ENCODE data around the gene MEG3.
A peak's percentile ranks its signal among the peaks of the same experiment; 100 is the strongest.

Gene MEG3

DNA sequence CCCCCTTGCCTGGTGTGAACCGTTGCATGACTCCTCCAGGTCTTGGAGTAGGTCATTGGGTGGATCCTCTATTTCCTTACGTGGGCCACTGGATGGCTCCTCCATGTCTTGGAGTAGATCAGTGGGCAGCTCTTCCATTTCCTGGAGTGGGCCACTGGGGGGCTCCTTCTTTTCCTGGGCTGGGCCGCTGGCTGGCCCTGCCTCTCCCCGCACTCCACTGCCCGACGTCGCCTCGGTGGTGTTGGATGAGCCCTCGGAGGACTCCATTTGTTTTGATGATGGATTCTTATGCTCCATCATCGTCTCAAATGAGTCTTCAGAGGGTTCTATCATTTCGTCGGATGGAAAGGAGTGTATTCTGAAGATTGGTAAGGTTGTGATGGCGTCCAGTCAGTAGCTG lies 58.5 kb downstream of the MEG3 start:
- DNase-seq: no peak

- no peak for DNase-seq
These were observed 59.3 kb downstream of the MEG3 start for GRCh38 chr14:100885196-100885595.

DNA sequence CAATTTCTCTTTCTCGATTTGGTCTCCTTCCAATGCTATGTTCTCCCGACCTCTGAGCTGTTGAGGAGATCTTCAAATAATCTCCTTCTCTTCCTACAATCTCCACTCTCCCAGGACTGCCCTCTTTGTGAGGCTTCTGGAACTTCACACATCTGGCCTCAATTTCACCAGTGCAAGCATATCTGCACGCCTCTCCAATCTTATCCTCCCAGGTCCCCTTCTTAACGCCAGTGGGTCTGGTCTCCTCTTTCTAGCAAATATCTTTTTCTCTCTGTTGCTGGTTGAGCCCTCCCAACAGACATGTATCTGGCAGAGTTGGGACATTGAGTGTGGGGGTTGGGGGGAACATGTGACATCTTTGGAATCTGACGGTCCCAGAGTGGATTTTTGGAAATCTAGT lies 59.7 kb downstream of the MEG3 start:
- DNase-seq: no peak

- no peak for DNase-seq
These were observed 61.9 kb downstream of the MEG3 start for GRCh38 chr14:100887728-100888335.

GRCh38 chr14:100888789-100889315 lies 62.9 kb downstream of the MEG3 start:
- no peak for DNase-seq

GRCh38 chr14:100889641-100890040 lies 63.7 kb downstream of the MEG3 start:
- DNase-seq: no peak

GRCh38 chr14:100890061-100890850 lies 64.3 kb downstream of the MEG3 start:
- no peak for DNase-seq

DNA sequence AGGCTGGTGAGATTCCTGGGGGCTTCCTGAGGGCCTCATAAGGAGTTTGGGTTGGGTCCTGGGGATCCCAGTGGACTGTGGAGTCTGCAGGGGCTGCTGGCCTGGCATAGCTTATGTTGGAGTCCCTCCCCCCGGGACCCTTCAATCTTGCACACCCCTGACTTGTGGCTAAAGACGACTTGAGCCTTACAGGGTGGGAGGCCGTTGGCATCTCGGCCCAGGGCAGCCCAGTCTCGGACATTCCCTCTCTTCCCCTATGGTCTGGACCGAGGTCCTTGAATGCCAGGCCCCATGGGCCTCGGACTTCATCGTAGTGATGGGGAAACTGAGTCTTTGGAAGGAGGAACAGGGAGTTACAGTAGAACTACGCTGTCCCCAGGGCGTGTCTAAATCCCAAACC lies 65.1 kb downstream of the MEG3 start:
- no peak for DNase-seq

- no peak for DNase-seq
These were observed 65.9 kb downstream of the MEG3 start for GRCh38 chr14:100891501-100892445.

- DNase-seq: no peak
These were observed 66.7 kb downstream of the MEG3 start for GRCh38 chr14:100892496-100893227.

GRCh38 chr14:100893228-100893601 lies 67.3 kb downstream of the MEG3 start:
- DNase-seq: no peak

GRCh38 chr14:100893760-100894159 lies 67.8 kb downstream of the MEG3 start:
- no peak for DNase-seq

- no peak for DNase-seq
These were observed 68.5 kb downstream of the MEG3 start for GRCh38 chr14:100894416-100894815.

DNA sequence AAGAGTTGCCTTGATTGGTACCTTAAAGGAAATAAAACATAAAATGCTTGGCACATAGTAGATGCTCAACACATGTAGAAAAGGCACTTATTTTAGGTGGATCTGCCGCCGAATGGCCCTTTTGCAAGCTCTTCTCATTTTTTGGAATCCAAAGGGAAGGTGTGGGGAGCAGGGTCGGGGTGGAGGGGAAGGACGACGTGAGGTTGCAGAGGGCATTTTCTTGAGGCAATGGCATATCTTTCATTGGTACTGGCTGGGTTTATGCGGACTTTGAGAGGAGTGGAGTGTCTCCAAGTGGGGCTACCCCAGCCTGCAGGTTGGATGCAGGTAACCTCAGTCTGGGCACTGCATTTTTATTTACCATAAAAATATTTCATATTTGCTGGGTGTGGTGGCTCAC lies 69.5 kb downstream of the MEG3 start:
- no peak for DNase-seq

GRCh38 chr14:100896369-100897060 lies 70.6 kb downstream of the MEG3 start:
- no peak for DNase-seq

DNA sequence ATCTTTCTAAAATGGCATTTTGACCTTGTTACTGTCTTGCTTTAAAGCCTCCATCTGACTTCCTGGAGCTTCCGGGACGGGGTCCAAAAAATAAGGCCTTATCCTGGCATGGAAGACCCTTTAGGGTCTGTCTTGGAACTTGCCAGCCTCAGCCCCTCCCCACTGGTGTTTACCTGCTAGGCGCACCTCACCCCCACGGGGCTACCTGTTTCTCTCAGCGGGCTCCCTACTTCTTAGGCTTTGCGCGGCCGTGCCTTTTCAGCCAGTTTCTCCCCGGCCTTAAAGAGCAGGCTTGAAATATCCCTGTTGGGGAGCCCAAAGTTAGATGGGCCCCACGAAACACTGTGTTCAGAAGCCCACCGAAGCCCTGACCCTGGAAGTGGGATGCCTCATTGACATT lies 72.5 kb downstream of the MEG3 start:
- DNase-seq: no peak

DNA sequence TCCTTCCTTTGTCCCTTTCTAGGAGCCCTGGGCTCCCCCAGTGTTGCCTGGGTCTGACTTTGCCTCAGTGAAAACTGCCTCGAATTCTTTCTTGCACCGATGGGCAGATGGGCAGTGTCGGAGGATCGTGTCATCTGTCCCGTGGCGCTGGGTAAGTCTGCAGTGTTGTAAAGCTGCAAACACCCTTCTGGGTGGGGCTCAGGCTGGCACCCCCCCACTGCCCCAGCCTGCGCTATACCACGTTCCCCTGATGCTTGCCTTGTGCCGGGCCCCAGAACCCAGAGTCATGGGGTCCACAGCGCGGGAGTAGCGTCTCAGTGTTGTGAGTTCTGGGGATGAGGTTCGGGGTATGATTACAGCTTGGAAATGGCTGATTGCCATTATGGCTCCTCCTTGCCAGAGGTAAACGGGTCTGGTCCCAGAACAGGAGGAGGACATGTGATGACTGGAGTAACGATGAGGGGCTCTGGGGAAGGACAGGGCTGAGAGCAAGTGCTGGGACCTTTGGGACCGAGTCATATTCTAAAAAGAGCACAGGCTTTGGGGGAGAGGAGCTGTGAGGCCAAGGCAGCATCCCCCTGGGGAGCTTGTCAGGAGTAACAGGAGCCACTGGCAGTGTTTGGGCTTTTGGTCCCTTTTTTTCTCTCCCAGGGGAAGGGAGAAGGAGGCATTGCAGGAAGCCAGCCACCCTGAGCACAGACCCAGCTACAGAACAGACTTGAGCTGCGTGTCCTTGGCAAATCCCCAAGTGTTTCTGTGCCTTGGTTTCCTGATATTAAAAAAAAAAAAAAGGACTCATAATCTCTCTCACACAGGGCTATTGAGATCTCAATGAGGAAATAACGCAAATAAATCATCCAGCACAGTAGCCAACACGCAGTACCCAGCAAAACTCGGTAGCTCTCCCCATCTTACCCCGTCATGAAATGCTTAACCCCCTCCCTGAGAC lies 73.3 kb downstream of the MEG3 start:
- no peak for DNase-seq

DNA sequence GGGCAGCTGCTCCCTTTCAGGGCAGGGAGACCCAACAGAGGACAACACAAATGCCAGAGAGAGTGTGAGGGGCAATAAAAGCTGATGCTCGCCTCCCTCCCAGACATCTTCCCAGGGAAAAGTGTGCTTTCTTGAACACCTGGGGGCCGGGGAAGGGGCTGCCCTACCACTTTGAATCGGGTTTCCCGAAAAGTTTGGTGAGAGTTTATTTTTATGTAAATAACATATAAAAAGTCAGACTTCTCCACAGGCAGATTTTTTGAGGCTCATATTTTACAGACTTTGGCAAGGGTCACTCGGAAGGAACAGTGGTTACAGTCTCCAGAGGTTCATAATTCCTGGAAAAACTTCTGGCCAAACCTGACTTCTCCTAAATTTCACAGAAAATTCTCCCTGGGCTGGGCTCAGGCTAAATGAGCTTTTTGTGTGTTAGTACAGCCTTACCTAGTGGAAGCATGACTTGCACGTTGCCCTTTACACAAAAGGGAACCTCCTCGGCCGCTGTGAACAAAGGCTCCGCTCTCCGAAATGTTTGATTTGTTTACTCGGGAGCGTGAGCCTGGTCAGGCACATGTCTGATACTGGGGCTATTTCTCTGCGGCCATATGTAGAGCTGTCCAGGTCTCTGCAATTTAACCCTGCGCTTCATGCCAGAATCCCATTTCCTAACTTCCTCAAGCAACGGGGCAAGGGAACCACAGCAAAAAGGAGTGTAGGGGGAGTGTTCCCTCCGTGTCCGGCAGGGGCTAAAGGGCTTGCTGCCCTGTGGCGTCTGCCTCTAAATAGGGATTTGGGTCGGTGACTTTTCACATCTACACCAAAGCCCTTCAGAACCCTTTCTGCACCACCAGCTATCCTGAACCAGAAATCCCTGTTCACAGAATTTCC lies 74.2 kb downstream of the MEG3 start:
- no peak for DNase-seq

- peak; percentile 43 for DNase-seq
These were observed 75.0 kb downstream of the MEG3 start for GRCh38 chr14:100900837-100901390.
